Fibroblast of skin of left biceps (primary cell): ENCODE measurements around the gene IL32.
A peak's percentile ranks its signal among the peaks of the same experiment; 100 is the strongest.
"Not testable (repeated sequence)": the region's sequence is repeated elsewhere in the genome, so short reads cannot be mapped to it uniquely, and the experiment has no call there.

Source experiments
- DNase-seq, 2 experiments: peaks; one replicate each; pipeline ENCODE4 v3.0.0-alpha.2; 2013; ENCODE audit warnings: low read depth in 2 of 2

IL32 gene

DNA sequence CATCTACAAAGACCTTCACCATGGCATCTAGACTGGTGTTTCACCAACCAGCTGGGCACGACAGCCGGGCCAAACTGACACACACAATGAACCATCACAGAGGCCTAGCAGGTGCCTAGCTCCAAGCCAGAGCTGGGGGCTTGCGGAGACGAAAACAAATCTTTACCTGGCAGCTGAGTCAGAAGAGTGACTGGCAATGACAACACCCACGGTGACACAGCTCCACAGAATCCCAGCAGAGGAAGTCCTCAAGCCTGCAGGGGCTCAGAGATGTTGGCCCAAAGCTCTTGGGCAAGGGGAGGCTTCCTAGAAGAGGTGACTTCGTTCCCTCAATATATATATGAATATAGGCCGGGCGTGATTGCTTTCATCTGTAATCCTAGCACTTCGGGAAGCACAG, 13.9 kb upstream of the IL32 start:
- no peak for DNase-seq

DNA sequence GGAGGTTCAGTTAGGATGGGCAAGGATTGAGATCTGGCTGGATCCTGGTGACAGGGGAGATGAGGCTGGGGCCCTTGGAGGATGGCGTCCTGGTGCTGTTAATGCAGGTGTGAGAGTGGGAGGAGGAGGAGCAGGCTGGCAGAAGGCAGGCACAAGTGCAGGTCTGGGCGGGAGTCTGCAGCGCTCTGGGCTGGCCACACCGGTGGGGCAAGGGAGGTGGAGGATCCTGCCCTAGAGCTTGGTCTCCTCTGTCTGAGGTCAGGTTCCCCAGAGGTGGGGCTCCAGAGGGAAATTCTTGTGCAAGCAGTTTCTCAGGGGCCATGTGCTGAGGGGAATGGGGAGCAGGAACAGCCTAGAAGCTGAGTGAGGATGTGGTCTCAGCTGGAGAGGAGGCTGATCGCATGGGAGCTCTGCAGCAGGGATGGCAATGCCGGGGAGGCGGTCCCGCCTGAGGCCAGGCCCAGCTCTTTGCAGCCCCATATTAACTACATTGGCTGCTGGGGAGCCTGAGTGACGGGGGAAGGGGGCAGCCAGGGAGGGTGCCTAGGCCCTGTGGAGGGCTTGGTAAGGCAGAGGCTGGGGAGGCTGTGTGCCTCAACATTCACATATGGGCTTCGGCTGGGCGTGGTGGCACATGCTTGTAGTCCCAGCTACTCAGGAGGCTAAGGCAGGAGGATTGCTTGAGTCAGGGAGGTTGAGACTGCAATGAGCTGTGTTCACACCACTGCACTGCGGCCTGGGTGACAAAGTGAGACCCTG, 12.7 kb upstream of the IL32 start:
- DNase-seq, result not testable (repeated sequence)

GRCh38 chr16:3053330-3053710, 12.1 kb upstream of the IL32 start:
- not testable (repeated sequence) for DNase-seq

DNA sequence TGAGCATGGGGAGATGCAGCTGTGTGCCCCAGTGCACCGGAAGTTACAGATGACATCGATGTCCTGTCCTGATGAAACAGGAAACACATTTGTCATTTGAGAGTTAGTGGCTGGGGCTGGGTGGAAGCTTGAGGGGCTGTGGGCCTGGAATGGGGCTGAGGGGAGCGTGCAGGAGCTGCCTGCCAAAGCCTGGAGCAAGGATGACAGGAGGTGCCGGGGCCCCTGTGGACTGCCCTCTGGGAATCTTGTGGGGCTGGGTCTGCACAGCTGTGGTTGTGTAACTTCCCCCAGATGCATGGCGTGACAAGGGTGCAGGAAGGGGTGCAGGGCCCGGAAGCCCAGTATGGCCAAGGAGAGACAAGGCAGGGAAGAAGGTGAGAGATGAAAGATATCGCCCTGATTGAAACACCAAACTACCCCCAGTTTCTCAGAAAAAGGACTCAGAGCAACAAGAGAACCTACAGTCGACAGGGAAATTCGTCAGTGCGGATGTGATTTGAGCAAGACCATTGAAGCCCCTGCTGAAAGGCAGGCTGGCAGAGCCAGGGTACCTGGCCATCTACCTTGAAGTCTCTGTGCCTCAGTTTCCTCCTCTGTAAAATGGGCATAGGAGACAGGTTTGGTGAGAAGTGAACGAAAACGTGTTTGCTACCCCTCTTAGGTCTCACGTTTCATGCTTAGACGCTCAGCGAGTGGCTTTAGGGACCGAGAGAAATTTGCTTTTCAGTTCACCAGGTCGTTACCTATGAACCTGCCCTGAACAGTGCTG, 10.3 kb upstream of the IL32 start:
- no peak for DNase-seq

DNA sequence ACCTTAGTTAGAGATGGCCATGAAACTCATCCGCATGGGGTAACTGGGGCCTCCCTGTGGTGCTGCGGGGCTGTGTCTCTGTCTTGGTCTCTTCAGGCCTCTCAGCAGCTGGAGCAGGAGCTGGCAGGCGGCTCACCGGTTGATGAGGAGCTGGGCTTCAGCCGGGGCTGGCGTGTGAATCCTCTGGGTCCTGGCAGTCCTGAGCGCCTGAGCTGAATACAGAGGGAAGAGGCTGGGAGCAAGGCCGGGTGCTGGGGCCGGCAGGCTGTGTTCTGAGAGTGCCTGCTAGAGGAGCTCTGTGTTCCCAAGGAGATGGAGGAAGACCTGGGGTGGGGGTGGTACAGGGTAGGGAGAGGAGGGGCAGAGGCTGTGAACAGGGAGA, 9.7 kb upstream of the IL32 start:
- not testable (repeated sequence) for DNase-seq

DNA sequence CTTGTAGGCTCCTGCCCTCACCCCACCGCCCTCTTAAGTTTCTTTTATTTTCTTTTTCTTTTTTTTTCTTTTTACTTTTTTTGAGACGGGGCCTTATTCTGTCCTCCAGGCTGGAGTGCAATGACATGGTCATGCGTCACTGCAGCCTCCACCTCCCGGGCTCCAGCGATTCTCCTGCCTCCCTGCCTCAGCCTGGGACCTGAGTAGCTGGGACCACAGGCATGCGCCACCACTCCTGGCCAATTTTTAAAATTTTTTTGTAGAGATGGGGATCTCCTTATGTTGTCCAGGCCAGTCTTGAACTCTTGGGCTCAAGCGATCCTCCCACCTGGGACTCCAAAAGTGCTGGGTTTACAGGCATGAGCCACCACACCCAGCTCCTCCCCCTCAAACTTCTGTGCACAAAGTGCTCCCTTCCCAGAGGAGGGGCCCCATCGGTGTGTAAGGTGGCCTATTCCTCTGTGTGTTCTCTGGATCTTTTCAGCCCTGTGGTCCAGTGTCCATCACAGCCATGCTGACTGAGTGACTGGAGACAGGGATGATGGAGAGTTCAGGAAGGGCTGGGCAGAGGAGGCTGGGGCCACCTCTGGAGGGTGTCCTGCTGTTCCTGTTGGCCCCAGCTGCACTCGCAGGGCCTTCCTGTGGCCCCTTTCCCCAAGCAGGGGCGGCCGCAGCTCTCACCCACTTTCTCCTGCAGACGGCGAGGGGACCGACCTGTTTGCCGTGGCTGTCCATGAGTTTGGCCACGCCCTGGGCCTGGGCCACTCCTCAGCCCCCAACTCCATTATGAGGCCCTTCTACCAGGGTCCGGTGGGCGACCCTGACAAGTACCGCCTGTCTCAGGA, 8.9 kb upstream of the IL32 start:
- DNase-seq, result no peak

DNA sequence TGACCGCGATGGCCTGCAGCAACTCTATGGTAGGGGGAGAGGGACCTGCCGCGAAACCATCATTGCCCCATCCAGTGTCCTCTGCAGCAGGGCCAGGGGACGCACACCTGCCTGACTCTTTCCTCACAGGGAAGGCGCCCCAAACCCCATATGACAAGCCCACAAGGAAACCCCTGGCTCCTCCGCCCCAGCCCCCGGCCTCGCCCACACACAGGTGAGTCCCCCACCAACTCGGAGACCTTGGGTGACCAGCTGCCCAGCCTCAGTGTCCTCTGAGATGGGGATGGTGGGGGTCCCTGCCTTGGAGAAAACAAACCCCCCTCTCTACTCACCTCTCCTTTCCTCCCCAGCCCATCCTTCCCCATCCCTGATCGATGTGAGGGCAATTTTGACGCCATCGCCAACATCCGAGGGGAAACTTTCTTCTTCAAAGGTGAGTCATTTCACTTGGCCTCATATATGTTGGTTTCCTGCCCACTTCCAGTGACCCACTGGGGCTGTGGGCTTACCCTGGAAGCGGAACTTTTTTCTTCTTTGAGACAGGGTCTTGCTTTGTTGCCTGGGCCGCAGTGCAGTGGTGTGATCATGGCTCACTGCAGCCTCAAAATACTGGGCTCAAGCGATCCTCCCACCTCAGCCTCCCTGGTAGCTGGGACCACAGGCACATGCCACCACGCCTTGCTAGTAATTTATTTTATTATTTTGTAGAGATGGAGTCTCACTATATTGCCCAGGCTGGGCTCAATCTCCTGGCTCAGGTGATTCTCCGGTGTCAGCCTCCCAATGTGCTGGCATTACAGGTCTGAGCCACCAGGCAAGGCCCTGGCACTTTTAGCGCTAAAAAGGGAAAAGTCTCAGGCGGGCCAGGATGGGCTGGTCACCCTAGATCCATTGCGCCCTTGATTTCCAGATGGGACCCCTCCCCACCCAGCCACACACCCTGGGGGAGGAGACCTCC, 8.0 kb upstream of the IL32 start:
- DNase-seq, result no peak

GRCh38 chr16:3058139-3059030, 7.1 kb upstream of the IL32 start:
- no peak for DNase-seq

- DNase-seq, result peak; percentile 43 to 53
Observed at GRCh38 chr16:3059041-3059722, 6.3 kb upstream of the IL32 start.

- DNase-seq, result no peak
Observed at GRCh38 chr16:3059723-3060242, 5.7 kb upstream of the IL32 start.

- DNase-seq, result no peak
Observed at GRCh38 chr16:3060339-3061127, 4.9 kb upstream of the IL32 start.

DNA sequence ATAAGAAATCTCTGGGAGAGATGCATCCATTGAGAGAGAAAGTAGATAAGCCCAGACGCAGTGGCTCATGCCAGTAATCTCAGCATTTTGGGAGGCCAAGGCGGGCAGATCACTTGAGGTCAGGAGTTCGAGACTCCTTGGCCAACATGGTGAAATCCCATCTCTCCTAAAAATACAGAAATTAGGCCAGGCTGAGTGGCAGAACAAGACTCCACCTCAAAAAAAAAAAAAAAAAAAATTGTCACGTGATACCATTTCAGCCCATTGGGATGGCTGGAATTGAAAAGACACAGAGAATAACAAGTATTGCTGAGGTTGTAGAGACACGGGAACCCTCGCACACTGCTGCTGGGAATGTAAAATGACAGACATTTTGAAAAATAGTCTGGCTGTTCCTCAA, 2.9 kb upstream of the IL32 start:
- no peak for DNase-seq

DNA sequence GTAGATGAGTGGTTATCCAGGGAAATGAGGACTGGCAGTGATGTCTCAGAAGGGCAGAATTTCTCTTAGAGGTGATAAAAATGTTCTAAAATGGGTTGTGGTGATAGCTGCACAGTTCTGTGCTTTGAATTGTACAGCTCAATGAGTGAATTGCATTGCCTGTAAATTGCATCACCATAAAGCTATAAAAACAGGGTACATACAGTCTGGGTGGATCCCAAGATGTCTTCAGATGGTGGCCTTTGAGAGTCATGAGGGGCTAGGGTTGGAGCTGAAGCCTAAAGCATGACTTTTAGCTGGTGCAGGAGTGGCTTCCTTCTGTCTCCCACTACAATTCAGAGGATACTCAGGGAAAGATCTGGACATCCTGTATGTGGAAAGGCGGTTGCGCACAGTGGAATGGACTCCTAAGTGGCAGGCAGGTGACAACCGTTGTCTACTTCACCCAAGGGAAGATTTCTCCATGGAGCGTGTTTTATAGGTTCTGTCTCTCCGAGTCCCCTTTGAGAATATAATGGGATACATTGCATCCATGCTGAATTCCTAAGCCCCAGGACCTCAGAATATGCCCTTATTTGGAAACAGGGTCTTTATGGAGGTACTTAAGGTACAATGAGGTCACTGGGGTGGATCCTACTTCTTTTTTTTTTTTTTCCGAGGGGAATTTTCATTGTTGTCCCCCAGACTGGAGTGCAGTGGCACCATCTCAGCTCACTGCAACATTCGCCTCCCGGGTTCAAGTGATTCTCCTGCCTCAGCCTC, 1.6 kb upstream of the IL32 start:
- no peak for DNase-seq

DNA sequence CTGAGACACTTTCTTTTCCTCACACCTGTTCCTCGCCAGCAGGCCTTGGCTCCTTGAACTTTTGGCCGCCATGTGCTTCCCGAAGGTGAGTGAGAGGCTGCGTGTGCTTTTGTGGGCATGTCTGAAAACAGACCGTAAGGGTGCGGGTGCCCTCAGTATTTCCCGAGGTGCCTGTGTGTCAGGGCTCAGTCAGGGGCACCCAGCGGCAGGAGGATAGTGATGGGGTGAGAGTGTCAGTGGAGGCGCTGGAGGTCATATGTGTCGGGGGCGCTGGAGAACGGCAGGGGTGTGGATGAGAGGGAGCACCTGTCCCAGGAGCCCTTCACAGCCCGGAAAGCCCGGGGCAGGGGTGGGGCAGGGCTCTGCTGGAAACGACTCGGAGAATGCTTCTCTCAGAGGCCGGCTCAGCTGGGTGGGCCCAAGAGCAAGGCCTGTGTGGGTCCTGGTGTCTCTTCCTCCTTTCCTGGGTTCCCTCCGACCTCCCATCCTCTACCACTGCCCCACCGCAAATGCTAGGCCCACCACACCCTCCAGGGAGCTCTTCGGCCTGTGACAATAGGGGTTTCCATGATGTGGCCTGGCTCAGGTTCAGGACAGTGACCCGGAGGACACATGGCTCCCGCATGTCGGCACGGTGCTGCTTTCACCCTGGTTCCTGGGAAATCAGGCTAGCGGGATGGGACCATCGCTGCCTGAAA, 451 bp downstream of the IL32 start:
- DNase-seq, result no peak

- DNase-seq, result no peak
Observed at GRCh38 chr16:3066440-3066748, 954 bp downstream of the IL32 start.

GRCh38 chr16:3068487-3068886, 3.0 kb downstream of the IL32 start:
- DNase-seq, result no peak

GRCh38 chr16:3069146-3069545, 3.7 kb downstream of the IL32 start:
- DNase-seq, result not testable (repeated sequence)
